ENCODE measurements around the gene TUBGCP6. TPM values are rescaled to one million over a fixed set of nuclear protein-coding genes. Genes with fewer than 3 reads are reported as not detected.

TUBGCP6 gene
- total RNA-seq, 1 donor from 2014 or later = 45.4 TPM

GRCh38 chr22:50179937-50180726, 64.7 kb downstream of the TUBGCP6 start:
- no peak overlapping the region for H3K27ac ChIP-seq
- peaks cover 17% of the 10 kb centered on the region for H3K4me1 ChIP-seq
- intact Hi-C loops (cut with DNase I) = no loop called here
- H3K36me3 ChIP-seq = no peaks in the 10 kb centered on the region
- H3K27me3 ChIP-seq = no peaks in the 10 kb centered on the region
- TF ChIP-seq, protein P1, sequence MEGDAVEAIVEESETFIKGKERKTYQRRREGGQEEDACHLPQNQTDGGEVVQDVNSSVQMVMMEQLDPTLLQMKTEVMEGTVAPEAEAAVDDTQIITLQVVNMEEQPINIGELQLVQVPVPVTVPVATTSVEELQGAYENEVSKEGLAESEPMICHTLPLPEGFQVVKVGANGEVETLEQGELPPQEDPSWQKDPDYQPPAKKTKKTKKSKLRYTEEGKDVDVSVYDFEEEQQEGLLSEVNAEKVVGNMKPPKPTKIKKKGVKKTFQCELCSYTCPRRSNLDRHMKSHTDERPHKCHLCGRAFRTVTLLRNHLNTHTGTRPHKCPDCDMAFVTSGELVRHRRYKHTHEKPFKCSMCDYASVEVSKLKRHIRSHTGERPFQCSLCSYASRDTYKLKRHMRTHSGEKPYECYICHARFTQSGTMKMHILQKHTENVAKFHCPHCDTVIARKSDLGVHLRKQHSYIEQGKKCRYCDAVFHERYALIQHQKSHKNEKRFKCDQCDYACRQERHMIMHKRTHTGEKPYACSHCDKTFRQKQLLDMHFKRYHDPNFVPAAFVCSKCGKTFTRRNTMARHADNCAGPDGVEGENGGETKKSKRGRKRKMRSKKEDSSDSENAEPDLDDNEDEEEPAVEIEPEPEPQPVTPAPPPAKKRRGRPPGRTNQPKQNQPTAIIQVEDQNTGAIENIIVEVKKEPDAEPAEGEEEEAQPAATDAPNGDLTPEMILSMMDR (IDR thresholded peaks at IDR 0.05) = no peak
- TF ChIP-seq POLR2A (IDR thresholded peaks at IDR 0.05) (no peak), POLR2AphosphoS5 (IDR thresholded peaks at IDR 0.05; ENCODE audit: insufficient read depth in 1 of 2, low read depth in 1 of 2) (no peak)
- no peak overlapping the region for H3K4me3 ChIP-seq
- no peak for DNase-seq (ENCODE audit: extremely low spot score in 2 of 2)
- no peaks in the 10 kb centered on the region for H3K9me3 ChIP-seq

- Histone ChIP-seq H3K9me3 (no peaks in the 10 kb centered on the region), H3K4me1 (peaks cover 9% of the 10 kb centered on the region), H3K27me3 (no peaks in the 10 kb centered on the region), H3K4me3 (no peak overlapping the region), H3K36me3 (no peaks in the 10 kb centered on the region), H3K27ac (no peak overlapping the region)
- intact Hi-C loops (cut with DNase I) = no loop called here
- TF ChIP-seq, protein P1 (IDR thresholded peaks at IDR 0.05) = no peak
- TF ChIP-seq POLR2A (IDR thresholded peaks at IDR 0.05) (no peak), POLR2AphosphoS5 (IDR thresholded peaks at IDR 0.05; ENCODE audit: insufficient read depth in 1 of 2, low read depth in 1 of 2) (no peak)
- DNase-seq (ENCODE audit: extremely low spot score in 2 of 2) = no peak
These were observed 65.7 kb downstream of the TUBGCP6 start for GRCh38 chr22:50178871-50179869.

- Histone ChIP-seq H3K27me3 (no peaks in the 10 kb centered on the region), H3K9me3 (no peaks in the 10 kb centered on the region), H3K27ac (no peak overlapping the region), H3K4me1 (peaks cover 2% of the 10 kb centered on the region), H3K4me3 (no peak overlapping the region), H3K36me3 (no peaks in the 10 kb centered on the region)
- TF ChIP-seq, protein P1 (IDR thresholded peaks at IDR 0.05) = no peak
- TF ChIP-seq POLR2AphosphoS5 (IDR thresholded peaks at IDR 0.05; ENCODE audit: insufficient read depth in 1 of 2, low read depth in 1 of 2) (no peak), POLR2A (IDR thresholded peaks at IDR 0.05) (no peak)
- intact Hi-C loops (cut with DNase I) = no loop called here
- no peak for DNase-seq (ENCODE audit: extremely low spot score in 2 of 2)
These were observed 66.4 kb downstream of the TUBGCP6 start for GRCh38 chr22:50178471-50178864.

GRCh38 chr22:50177537-50178470, 67.0 kb downstream of the TUBGCP6 start:
- Histone ChIP-seq H3K4me3 (no peak overlapping the region), H3K36me3 (no peaks in the 10 kb centered on the region), H3K9me3 (no peaks in the 10 kb centered on the region), H3K4me1 (no peaks in the 10 kb centered on the region), H3K27ac (no peak overlapping the region), H3K27me3 (no peaks in the 10 kb centered on the region)
- intact Hi-C loops (cut with DNase I) = no loop called here
- DNase-seq (ENCODE audit: extremely low spot score in 2 of 2) = no peak
- TF ChIP-seq, protein P1 (IDR thresholded peaks at IDR 0.05) = no peak
- no peak for TF ChIP-seq POLR2AphosphoS5 (IDR thresholded peaks at IDR 0.05; ENCODE audit: insufficient read depth in 1 of 2, low read depth in 1 of 2)
- no peak for TF ChIP-seq POLR2A (IDR thresholded peaks at IDR 0.05)
